Hematopoietic multipotent progenitor cell treated with erythropoietin and hydrocortisone succinate and interleukin-3 and kit ligand, for 4 days (in vitro differentiated cells): ENCODE results near the gene NCKAP5L.
"Not testable (repeated sequence)": the region's sequence is repeated elsewhere in the genome, so short reads cannot be mapped to it uniquely, and the experiment has no call there.

Experiments
- DNase-seq: peaks from one replicate; pipeline ENCODE4 v3.0.0-alpha.2; 2015

The NCKAP5L gene

DNA sequence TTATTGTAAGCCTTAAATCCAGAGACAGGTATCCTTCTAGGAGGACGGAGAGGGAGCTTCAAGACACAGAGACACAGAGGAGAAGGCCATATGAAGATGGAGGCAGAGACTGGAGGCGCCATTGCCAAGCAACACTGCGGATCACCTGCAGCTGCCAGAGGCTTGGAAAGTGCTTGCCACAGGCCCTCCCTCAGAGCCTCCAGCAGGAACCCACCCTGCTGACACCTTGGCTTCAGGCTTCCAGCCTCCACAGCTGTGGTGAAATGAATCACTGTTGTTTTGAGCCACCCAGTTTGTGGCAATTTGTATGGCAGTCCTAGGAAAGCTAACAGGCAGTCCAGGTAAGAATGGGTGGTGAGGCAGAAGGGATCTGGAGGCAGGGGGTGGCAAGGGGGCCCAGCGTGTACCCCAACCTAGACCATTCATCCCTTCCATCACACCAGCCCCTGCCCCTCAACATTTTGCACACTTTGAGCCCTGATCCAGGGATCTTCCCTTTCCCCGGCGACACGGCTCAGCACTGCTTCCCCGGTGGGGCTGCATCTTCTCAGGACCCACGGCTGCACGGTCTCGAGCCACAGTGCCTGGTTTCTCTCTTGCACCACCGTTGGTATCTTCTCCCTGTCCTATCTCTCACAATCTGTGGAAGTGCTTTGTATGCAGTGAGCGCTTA, 37.0 kb upstream of the NCKAP5L start:
- no peak for DNase-seq

DNA sequence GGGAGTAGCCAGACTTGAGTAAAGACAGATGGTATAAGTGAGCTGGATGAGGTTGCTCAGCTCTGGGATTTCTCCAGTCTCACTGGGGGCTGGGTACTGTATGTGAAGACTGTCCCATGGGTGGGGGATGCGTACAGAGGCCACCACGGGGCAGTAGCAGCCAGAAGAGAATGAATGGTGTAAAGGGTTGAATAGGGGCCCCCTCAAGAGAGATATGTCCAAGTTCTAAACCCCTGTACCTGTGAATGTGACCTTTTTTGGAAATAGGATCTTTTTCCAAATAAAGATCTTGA, 36.5 kb upstream of the NCKAP5L start:
- no peak for DNase-seq

DNA sequence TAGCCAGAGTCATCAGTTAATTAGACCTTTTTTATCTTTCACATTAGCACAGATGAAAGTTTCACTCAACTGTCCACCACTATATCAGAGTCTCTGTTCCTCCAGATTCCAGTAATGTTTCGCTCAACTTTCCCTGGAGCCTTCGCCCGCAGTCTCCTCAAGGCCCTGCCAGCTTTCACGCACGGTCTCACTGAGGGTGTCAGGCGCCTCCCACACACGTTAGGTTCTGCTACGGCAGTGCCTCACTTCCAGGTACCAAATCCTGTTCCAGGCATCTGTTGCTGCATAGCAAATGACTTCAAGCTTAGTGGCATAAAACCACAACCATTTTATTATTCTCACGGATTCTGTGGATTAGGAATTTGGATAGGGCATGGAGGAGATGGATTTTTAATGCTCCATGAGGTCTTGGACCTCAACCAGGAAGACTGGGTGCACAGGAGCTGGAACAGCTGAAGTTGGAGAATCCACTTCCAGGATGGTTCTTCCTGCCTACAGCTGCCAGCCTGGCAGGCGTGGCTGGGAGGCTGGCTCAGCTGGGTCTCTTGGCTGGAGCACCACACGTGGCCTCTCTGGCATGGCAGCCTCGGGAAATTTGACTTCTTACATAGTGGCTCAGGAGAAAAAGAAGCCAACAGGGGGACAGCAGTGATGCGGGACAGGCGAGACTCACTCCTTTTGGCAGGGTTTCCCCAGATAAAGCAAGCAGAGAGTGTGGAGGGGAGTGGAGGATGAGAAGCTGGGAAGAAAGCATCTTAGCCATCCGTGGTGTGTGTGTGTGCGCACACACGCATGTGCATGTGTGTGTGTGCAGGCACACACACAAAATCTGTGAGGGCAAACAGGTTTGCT, 36.0 kb upstream of the NCKAP5L start:
- no peak for DNase-seq

DNA sequence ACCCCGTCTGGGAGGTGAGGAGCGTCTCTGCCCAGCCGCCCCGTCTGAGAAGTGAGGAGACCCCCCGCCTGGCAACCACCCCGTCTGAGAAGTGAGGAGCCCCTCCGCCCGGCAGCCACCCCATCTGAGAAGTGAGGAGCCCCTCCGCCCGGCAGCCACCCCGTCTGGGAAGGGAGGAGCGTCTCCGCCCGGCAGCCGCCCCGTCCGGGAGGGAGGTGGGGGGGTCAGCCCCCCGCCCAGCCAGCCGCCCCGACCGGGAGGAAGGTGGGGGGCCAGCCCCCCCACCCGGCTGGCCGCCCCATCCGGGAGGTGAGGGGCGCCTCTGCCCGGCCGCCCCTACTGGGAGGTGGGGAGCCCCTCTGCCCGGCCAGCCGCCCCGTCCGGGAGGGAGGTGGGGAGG, 32.7 kb upstream of the NCKAP5L start:
- not testable (repeated sequence) for DNase-seq

DNA sequence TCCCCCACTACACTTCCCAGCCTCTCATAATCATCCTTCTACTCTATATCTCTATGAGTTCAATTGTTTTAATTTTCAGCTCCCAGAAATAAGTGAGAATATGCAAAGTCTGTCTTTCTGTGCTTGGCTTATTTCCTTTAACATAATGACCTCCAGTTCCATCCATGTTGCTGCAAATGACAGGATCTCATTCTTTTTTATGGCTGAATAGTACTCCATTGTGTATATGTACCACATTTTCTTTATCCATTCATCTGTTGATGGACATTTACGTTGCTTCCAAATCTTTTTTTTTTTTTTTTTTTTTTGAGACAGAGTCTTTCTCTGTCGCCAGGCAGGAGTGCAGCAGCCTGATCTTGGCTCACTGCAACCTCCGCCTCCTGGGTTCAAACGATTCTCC, 27.7 kb upstream of the NCKAP5L start:
- not testable (repeated sequence) for DNase-seq

DNA sequence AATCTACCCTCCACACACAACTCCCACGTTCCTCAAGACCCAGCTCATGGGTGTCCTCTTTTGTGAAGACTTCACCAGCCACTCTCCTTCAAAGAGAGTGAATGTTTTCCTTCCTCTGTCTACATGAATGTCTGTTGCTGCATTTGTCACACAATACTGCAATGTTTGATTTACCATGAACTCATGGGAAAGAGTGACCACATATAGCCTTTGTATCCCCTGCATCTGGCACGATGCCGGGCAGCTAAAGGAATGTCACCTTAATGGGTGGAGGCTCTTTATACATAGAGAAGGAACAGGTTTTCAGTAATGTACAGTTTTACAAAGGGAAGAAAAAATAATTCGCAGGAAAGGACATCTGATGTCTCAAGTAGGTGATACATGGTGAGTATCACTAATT, 26.8 kb upstream of the NCKAP5L start:
- no peak for DNase-seq

GRCh38 chr12:49853671-49854070, 25.5 kb upstream of the NCKAP5L start:
- no peak for DNase-seq

GRCh38 chr12:49847161-49847560, 18.9 kb upstream of the NCKAP5L start:
- DNase-seq, result no peak

GRCh38 chr12:49846032-49846431, 17.8 kb upstream of the NCKAP5L start:
- no peak for DNase-seq

- DNase-seq, result no peak
Observed at GRCh38 chr12:49843876-49844437, 15.7 kb upstream of the NCKAP5L start.

GRCh38 chr12:49843411-49843810, 15.2 kb upstream of the NCKAP5L start:
- no peak for DNase-seq

GRCh38 chr12:49842519-49843352, 14.5 kb upstream of the NCKAP5L start, which contains the start of gene BCDIN3D:
Gene BCDIN3D, minus strand, starts transcription at chr12:49843106. Its CDS starts 19 bp downstream, at chr12:49843087.
- DNase-seq, result peak; percentile 96

- DNase-seq, result peak; percentile 84
Observed at GRCh38 chr12:49838973-49839633, 10.9 kb upstream of the NCKAP5L start.

GRCh38 chr12:49832836-49833421, 4.7 kb upstream of the NCKAP5L start:
- no peak for DNase-seq

DNA sequence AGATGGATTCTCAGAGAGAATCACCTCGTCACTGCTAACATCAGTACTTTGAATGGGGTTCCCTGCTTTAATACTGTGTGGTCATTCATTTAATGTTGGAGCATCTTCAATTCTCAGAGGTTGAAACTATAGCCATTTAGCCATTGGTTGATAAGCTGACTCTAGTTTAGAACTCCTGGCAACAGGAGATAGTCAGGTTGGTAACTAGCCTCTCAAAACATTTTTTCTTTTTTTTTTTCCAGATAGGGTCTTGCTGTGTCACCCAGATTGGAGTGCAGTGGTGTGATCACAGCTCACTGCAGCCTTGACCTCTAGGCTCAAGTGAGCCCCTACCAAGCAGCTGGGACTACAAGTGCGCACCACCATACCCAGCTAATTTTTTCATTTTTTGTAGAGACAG, 3.5 kb upstream of the NCKAP5L start:
- DNase-seq, result no peak

DNA sequence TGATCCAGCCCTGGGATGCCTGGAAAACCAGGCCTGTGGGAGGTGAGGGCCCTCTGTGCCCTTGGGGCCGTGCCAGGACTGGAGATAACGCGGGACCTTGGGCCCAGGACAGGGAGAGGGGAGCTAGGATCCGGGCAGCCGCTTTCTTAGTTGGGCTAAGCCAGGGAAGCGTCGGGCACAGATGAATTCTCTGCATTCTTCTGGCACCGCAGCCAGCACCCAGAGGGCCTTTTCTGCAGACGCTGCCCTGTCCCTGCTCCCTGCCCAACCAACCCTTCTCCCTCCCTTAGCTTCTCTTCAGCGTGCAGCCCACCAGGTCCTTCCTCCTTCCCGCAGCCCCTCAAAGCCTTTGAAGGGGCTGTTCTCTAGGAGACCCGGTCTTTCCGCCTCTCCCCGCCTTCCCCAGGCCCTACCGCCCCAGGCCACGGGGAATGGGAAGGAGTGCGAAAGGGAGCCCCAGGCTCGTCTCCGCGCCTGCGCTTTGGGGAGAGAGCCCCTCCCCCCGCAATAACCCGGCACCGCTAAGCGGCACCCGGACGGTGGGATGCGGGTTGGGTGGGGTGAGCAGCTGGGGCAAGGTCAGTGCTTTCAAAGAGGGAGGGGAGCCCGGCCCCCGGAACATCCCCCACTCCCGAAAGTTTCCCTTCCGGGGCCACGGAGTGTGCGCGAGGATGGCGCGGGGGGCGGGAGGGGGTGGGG, 663 bp downstream of the NCKAP5L start:
- DNase-seq, result peak; percentile 76

- no peak for DNase-seq
Observed at GRCh38 chr12:49827051-49827400, 1.2 kb downstream of the NCKAP5L start.

GRCh38 chr12:49825971-49826421, 2.2 kb downstream of the NCKAP5L start:
- DNase-seq, result no peak

GRCh38 chr12:49825360-49825970, 2.7 kb downstream of the NCKAP5L start:
- DNase-seq, result peak; percentile 67

- peak; percentile 70 for DNase-seq
Observed at GRCh38 chr12:49824895-49825294, 3.3 kb downstream of the NCKAP5L start.

DNA sequence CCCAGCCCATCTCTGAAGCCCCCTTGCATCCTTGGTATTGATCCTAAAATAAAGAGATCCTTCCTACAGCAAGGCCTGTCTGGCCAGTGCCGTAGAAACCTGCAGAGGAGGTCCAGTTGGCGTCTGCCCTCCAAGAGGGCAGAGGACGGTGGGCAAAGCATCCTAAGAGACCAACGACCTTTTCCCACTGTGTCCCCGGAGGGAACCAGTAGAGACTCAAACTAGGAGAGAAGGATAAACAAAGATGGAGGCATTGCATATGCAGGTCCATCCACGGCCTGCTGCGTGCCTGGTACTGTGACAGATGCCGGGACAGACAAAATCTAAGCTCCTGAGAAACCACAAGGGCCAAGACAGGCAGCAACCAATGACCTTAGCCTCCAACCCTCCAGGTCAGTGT, 3.8 kb downstream of the NCKAP5L start:
- DNase-seq, result no peak
